ENCODE results near the gene POTEB3. TPM values are rescaled to one million over a fixed set of nuclear protein-coding genes. Genes with fewer than 3 reads are reported as not detected.
"Not testable (repeated sequence)": the region's sequence is repeated elsewhere in the genome, so short reads cannot be mapped to it uniquely, and the experiment has no call there.

Gene POTEB3
- not detected in 2 replicates for total RNA-seq

DNA sequence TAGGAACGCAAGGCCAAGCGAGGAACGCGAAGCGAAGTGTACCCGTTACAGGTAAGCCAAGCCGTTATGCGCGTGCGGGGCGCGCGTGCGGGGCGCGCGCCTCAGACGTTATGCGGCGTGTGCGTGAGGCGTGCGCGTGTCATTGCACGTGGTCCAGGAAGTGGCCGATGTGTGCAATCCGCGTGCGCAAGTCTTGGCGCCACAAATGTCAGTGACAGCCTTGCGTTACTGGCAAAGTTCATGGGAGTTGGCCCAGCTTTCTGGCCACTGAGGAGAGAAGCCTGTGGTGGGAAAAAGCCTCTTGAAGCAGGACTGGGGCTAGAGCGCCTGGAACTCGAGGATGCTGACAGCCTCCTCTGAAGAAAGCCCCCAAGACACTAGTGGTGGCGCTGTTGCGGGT lies at the start of gene POTEB3:
TSS of gene POTEB3 (minus strand) at position 101 of the 400 bp plus-strand sequence. CDS start 488 bp downstream, outside the sequence.
- DNase-seq (ENCODE audit: low read depth in 2 of 2), result not testable (repeated sequence)

DNA sequence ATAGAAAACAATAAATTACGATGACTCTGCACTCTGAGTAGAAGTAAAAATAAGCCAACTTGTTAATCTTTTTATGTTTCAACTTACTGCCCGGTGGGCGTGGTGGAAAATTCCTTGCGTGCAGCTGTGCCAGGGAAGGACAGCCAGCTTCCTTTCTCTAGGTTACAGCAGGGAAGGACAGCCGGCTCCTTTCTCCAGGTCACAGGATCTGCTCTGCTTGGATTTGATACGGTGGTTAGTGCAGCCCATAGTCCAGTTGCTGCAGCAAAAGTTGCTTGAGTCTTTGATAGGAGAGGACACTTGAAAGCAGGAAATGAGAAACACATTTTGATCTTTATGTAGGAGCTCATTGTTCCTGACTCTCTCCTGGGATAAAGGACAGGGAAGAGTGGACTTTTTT lies 13.4 kb upstream of the POTEB3 start:
- DNase-seq (ENCODE audit: low read depth in 2 of 2), result not testable (repeated sequence)

DNA sequence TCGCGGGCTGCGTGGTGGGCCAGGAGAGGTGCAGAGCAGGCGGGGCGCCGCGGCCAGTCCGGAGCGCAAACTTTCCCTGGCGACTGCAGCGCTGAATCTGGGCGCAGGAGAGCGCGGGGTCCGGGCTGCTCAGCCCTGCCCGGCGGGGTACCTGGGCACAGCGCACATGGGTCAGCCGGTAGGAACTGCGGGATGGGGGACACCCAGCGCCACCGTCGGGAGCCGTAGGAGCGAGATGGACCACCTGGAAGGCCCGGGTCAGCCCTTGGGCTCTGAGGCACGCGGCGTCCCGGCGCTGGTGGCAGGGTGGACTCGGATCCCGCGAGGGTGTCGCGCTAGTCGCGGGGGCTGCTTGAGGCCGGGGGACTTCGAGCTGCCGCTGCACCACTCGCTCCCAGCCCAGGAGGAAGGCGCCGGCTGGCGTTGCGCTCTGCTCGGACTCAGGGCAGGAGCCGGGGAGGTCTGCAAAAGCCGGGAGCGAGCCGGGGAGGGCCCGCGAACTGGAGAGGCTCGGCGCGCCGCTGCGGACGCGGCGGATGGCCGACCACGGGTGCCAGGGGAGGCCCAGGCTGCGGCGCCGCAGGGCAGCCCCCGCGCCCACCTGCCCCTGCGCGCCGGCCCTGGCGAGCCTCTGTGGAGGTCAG lies 11.7 kb upstream of the POTEB3 start:
- DNase-seq (ENCODE audit: low read depth in 2 of 2), result not testable (repeated sequence)

DNA sequence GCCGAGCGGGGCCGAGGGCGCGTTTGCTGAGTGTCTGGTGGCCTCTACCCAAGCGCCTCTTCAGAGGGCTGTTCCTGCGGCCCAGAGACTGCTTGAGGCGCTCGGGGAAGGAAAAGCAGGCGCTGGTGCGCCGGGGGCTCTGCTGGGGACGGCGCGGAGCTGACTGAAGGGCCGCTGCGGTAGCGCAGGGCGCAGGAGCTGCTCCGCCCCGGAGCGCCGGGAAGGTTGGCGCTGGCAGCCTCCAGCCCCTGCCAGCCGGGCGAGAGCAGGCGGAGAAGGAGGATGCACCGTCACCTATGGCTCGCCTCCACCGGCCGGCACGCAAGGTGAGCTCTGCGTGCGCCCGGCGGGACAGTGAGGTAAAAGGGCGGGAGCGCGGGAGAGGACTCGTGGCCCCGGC lies 11.2 kb upstream of the POTEB3 start:
- not testable (repeated sequence) for DNase-seq (ENCODE audit: low read depth in 2 of 2)

DNA sequence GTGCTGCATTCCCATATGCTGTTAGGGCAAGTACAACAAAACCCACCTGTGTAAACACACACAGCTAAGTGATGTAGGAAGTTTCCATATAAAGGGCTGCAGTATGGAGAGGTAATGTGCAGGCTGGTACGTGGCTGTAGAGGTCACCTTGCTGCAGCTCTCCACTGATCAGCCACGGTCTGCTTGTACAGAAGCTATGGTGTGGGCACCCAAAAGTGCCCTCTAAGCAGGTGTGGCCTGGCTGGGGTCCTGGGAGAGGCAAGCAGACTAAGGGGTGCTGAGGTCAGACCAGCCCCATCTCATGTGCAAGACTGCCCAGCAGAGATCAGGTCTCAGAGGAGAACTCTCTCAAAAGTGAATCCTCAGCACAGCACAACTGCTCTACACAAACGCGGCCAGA lies 32.9 kb downstream of the POTEB3 start:
- DNase-seq (ENCODE audit: low read depth in 2 of 2), result not testable (repeated sequence)

DNA sequence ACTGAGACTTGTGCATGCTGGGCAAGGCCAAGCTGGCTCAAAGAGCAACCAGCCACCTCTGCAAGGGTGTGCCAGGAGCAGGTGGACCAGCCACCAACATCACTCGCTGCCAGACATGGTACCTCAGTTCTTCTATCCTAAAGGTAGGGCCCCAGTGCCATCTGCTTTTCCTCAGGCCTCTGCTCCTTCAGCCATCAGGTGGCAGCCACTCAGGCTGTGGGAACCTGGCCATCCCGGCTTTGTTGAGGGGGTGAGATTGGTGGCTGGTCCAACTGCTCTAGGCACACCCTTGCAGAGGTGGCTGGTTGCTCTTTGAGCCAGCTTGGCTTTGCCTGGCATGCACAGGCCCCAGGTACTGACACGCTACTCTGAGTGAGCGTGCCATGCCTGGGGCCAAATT lies 38.8 kb downstream of the POTEB3 start:
- not testable (repeated sequence) for DNase-seq (ENCODE audit: low read depth in 2 of 2)

DNA sequence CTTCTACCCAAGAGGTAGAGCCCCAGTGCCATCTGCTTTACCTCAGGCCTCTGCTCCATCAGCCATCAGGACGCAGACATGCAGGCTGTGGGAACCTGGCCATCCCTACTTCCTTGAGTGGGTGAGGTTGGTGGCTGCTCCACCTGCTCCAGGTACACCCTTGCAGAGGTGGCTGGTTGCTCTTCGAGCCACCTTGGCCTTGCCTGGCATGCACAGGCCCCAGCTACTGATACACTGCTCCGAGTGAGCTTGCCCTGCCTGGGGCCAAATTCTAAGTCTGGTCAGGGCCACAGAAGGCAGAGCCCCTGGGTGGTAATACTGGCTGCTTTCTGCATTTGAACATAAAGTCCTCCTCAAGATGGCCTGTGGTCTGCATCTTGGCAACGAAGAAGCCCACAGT lies 41.2 kb downstream of the POTEB3 start:
- not testable (repeated sequence) for DNase-seq (ENCODE audit: low read depth in 2 of 2)

DNA sequence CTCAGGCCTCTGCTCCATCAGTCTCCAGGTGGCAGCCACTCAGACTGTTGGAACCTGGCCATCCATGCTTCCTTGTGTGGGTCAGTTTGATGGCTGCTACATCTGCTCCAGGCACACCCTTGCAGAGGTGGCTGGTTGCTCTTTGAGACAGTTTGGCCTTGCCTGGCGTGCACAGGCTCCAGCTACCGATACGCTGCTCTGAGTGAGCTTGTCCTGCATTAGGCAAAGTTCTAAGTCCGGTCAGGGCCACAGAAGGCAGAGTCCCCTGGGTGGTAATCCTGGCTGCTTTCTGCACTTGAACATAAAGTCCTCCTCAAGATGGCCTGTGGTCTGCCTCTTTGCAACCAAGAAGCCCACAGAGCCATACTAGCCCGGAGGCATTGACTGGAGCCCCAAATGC lies 41.8 kb downstream of the POTEB3 start:
- not testable (repeated sequence) for DNase-seq (ENCODE audit: low read depth in 2 of 2)

DNA sequence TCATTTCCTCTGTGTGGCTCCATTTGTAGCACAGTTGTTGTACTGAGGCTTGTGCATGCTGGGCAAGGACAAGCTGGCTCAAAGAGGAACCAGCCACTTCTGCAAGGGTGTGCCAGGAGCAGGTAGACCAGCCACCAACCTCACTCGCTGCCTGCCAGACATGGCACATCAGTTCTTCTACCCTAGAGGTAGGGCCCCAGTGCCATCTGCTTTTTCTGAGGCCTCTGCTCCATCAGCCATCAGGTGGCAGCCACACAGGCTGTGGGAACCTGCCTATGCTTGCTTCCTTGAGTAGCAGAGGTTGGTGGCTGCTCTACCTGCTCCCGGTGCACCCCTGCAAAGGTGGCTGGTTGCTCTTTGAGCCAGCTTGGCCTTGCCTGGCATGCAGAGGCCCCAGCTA lies 42.6 kb downstream of the POTEB3 start:
- not testable (repeated sequence) for DNase-seq (ENCODE audit: low read depth in 2 of 2)

DNA sequence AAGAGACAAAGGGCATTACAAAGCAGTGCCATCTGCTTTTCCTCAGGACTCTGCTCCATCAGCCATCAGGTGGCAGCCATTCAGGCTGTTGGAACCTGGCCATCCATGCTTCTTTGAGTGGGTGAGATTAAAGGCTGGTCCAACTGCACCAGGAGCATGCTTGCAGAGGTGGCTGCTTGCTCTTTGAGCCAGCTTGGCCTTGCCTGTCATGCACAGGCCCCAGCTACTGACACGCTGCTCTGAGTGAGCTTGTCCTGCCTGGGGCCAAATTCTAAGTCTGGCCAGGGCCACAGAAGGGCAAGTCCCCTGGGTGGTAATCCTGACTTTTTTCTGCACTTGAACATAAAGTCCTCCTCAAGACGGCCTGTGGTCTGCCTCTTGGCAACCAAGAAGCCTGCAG lies 43.1 kb downstream of the POTEB3 start:
- not testable (repeated sequence) for DNase-seq (ENCODE audit: low read depth in 2 of 2)

DNA sequence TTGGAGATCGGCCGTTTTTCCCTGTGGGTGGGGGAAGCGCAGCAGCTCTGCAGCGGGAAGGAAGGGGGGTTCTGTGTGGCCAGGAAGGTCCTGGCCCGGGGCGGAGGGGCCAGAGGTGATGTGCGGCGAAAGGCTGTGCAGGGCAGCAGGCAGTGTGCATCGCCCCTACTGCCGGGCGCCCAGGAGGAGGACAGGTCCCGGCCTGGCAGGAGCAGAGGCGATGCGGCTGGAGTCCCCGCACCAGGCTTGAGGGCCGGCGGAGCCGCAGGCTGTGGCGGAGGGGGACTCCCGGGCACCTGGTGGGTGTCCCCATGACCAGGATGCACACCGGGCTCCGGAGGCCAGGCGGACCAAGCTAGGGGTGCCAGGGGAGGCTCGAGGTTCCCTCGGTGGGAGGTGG lies 54.3 kb downstream of the POTEB3 start:
- DNase-seq (ENCODE audit: low read depth in 2 of 2), result not testable (repeated sequence)

DNA sequence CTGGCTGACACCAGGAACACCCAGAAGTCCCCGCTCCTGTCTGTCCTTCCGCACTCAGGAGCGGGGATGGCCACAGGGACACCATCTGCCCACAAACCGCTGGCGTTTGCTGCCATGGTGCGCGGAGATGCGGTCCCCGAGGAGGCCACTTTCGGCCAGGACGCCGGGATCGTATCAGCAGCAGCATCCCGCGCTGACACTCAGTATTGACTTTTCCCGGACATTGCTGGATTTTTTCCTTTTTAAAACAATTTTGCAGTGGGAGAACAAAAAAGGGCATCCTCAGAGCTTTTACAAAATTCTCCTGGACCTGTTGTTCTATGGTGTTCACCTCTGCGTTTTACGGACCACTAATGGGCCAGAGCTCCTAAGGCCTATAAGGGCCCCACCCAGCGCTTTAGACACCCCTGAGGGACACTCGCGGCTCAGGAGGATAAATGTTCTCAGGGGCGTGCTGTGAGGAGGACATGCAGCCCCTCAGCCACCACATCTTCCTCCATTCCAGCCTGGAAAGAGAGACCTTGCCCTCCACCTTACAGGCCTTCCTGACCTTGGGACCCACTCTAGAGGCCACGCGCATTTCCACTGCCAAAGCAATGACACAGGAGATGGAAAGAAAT lies 56.3 kb downstream of the POTEB3 start:
- DNase-seq (ENCODE audit: low read depth in 2 of 2), result not testable (repeated sequence)

DNA sequence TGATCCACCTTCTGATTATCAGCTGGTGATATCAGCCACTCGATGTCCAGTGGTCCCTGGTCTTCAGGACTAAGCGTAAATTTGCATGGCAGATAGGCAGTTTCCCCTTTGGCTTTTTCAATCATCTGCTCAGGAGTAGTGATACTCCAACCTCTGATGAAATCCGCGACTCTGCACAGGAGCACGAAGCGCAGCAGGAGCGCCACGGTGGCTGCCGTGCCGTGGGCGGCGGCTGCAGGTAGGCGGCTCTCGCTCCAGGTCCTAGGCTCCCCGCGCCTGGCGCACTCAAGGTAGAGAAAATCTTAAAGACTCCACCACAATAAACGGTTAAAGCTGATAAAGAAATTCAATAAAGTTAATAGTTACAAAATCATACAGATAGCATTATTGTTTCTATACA lies 66.6 kb downstream of the POTEB3 start:
- not testable (repeated sequence) for DNase-seq (ENCODE audit: low read depth in 2 of 2)

DNA sequence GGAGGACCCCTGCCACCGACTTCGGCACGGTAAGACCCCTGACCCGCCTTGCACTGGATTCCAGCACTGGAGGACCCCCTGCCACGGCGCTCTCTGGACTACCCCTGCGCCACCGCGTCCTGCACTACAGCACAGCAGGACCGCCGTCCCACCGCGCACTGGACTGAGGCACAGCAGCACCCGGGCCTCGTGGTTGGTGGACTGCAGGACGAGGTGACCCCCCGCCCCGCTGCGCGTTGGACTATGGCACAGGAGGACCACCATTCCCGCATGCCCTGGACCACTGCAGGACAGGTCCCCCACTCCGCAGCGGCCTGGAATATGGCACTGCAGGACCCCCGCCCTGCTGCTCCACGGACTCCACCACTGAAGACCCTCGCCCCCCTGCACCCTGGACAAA lies 71.1 kb downstream of the POTEB3 start:
- DNase-seq (ENCODE audit: low read depth in 2 of 2), result not testable (repeated sequence)

DNA sequence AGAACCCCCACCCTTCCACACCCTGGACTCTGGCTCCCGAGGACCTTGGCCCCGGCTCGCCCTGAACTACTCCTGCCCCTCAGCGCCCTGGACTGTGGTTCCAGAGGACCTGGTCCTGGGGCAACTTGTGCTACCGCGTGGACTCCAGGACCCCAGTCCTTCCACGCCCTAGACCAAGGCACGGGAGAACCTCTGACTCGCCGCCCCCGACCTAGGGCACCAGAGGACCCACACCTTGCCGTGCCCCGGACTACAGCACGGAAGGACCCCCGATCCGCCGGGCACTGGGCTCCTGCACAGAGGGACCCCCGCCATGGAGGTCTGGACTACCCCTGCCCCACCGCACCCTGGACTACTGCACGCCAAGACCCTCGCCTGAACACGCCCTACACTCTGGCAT lies 71.7 kb downstream of the POTEB3 start:
- DNase-seq (ENCODE audit: low read depth in 2 of 2), result not testable (repeated sequence)

Data from lung microvascular endothelial cell (primary cell).